H1 (cell line): ENCODE data around the gene UROC1. TPM values are rescaled to one million over a fixed set of nuclear protein-coding genes. Genes with fewer than 3 reads are reported as not detected.

Source experiments
- CTCF ChIA-PET: fragments of 300-600 bp; sonication (Branson Sonifier 250); formaldehyde crosslinking; loops from one replicate; lab custom pipeline; 2021; ENCODE audit not compliant: partially characterized antibody; lab: Charles Lee
- POLR2A ChIA-PET: fragments of 300-600 bp; sonication (Branson Sonifier 250); formaldehyde crosslinking; loops from one replicate; lab custom pipeline; 2021; ENCODE audit warnings: inconsistent platforms; ENCODE audit not compliant: partially characterized antibody; lab: Charles Lee
- DNase-seq, 2 experiments: peaks; one replicate each; pipeline versions ENCODE4 v3.0.0 to v3.0.0-alpha.2; 2010 to 2022; ENCODE audit warnings: low spot score in 2 of 2, low read depth in 1 of 2, mixed read lengths in 1 of 2
- FAIRE-seq: peaks from 2 replicates; lab custom pipeline; 2011; peaks lifted over from hg19 to GRCh38; lab: Jason Lieb, UNC
- H2AFZ ChIP-seq: 2 replicates; pipeline ENCODE4 v1.8.1; 2012; ENCODE audit warnings: low read length, inconsistent platforms
- H2AK5ac ChIP-seq: 2 replicates; pipeline ENCODE4 v1.6.1; 2013; ENCODE audit warnings: low read depth, low read length
- H2BK120ac ChIP-seq: replicated peaks from 2 replicates; pipeline ENCODE3; 2013; ENCODE audit warnings: low read depth, low read length, inconsistent platforms
- H2BK12ac ChIP-seq: 2 replicates; pipeline ENCODE4 v1.6.1; 2013; ENCODE audit warnings: low read depth, low read length
- H2BK15ac ChIP-seq: 2 replicates; pipeline ENCODE4 v1.6.1; 2013; ENCODE audit warnings: low read length
- H2BK20ac ChIP-seq: 2 replicates; pipeline ENCODE4 v1.6.1; 2013; ENCODE audit warnings: low read length
- H2BK5ac ChIP-seq: 2 replicates; pipeline ENCODE4 v1.6.1; 2013; ENCODE audit warnings: low read depth, low read length
- H3K14ac ChIP-seq: 2 replicates; pipeline ENCODE4 v1.6.1; 2013; ENCODE audit warnings: inconsistent platforms; ENCODE audit not compliant: insufficient read length
- H3K18ac ChIP-seq: 2 replicates; pipeline ENCODE4 v1.6.1; 2013; ENCODE audit warnings: low read length; ENCODE audit errors: extremely low read depth
- H3K23ac ChIP-seq: 2 replicates; pipeline ENCODE4 v1.6.1; 2013; ENCODE audit warnings: inconsistent platforms; ENCODE audit not compliant: insufficient read length
- H3K23me2 ChIP-seq: 2 replicates; pipeline ENCODE4 v1.6.1; 2013; ENCODE audit warnings: low read depth, low read length
- H3K27ac ChIP-seq: 2 replicates; pipeline ENCODE4 v1.6.1; 2011; ENCODE audit warnings: low read depth, low read length, inconsistent platforms
- H3K27me3 ChIP-seq, 4 experiments: replicated peaks in 1 of 4; 1 replicate in 1 of 4; 2 replicates in 3 of 4; pipeline versions ENCODE4 v1.6.1 to v1.8.1; 2011 to 2013; ENCODE audit warnings: low read length in 3 of 4, mild to moderate bottlenecking in 3 of 4, inconsistent platforms in 2 of 4, mixed read lengths in 2 of 4, moderate library complexity in 1 of 4; ENCODE audit not compliant: control insufficient read depth in 3 of 4, insufficient read depth in 3 of 4; ENCODE audit errors: extremely low read depth in 1 of 4
- H3K36me3 ChIP-seq, 4 experiments: 2 replicates each; pipeline versions ENCODE4 v1.6.1 to v1.8.1; 2011 to 2013; ENCODE audit warnings: mild to moderate bottlenecking in 4 of 4, low read length in 3 of 4, moderate library complexity in 2 of 4, control low read depth in 1 of 4, inconsistent platforms in 1 of 4; ENCODE audit not compliant: insufficient read depth in 4 of 4, control insufficient read depth in 2 of 4
- H3K4ac ChIP-seq: replicated peaks from 2 replicates; pipeline ENCODE3; 2013; ENCODE audit warnings: low read length, low read depth, mixed read lengths, inconsistent platforms; ENCODE audit not compliant: insufficient read length
- H3K4me1 ChIP-seq, 4 experiments: replicated peaks in 1 of 4; 1 replicate in 1 of 4; 2 replicates in 3 of 4; pipeline versions ENCODE4 v1.6.1 to v1.8.1; 2011 to 2013; ENCODE audit warnings: low read length in 3 of 4, inconsistent platforms in 2 of 4, mixed read lengths in 1 of 4; ENCODE audit not compliant: insufficient read depth in 4 of 4, control insufficient read depth in 3 of 4
- H3K4me2 ChIP-seq, 2 experiments: 2 replicates each; pipeline versions ENCODE4 v1.6.1 to v1.8.1; 2011 to 2013; ENCODE audit warnings: low read depth in 2 of 2, low read length in 2 of 2, control low read depth in 1 of 2, inconsistent platforms in 1 of 2, mild to moderate bottlenecking in 1 of 2; ENCODE audit not compliant: insufficient read depth in 1 of 2
- H3K4me3 ChIP-seq, 4 experiments: fragments of 200-600, 300-600 bp in 1 of 4; sonication (generic), shearing (Covaris generic), sonication (Bioruptor Twin) in 1 of 4; 2 replicates each; pipeline versions ENCODE4 v1.5.1 to v1.8.1; 2011 to 2016; ENCODE audit warnings: low read length in 4 of 4, low read depth in 3 of 4, control low read depth in 2 of 4, inconsistent platforms in 2 of 4, mild to moderate bottlenecking in 2 of 4, mixed read lengths in 1 of 4, moderate library complexity in 1 of 4; ENCODE audit not compliant: insufficient read depth in 2 of 4; ENCODE audit errors: extremely low read depth in 1 of 4
- H3K56ac ChIP-seq: replicated peaks from 2 replicates; pipeline ENCODE3; 2013; ENCODE audit warnings: low read depth, mild to moderate bottlenecking, mixed read lengths, low read length, inconsistent platforms; ENCODE audit not compliant: insufficient read length
- H3K79me1 ChIP-seq: 2 replicates; pipeline ENCODE4 v1.6.1; 2013; ENCODE audit warnings: low read depth, low read length, control low read depth
- H3K79me2 ChIP-seq, 2 experiments: 2 replicates each; pipeline versions ENCODE4 v1.6.1 to v1.8.1; 2012 to 2013; ENCODE audit warnings: low read length in 2 of 2, mild to moderate bottlenecking in 2 of 2, inconsistent platforms in 1 of 2; ENCODE audit not compliant: insufficient read depth in 2 of 2, control insufficient read depth in 1 of 2
- H3K9ac ChIP-seq, 4 experiments: replicated peaks in 1 of 4; 1 replicate in 1 of 4; 2 replicates in 3 of 4; pipeline versions ENCODE4 v1.6.1 to v1.8.1; 2011 to 2013; ENCODE audit warnings: low read depth in 3 of 4, low read length in 3 of 4, control low read depth in 2 of 4, mild to moderate bottlenecking in 2 of 4, moderate library complexity in 2 of 4, inconsistent platforms in 1 of 4; ENCODE audit errors: extremely low read depth in 1 of 4
- H3K9me3 ChIP-seq, 2 experiments: 2 replicates each; pipeline versions ENCODE4 v1.6.1 to v1.8.1; 2012 to 2013; ENCODE audit warnings: mild to moderate bottlenecking in 2 of 2, moderate library complexity in 2 of 2, control low read depth in 1 of 2, inconsistent platforms in 1 of 2, low read depth in 1 of 2, low read length in 1 of 2, mixed read lengths in 1 of 2; ENCODE audit not compliant: insufficient read depth in 2 of 2
- H4K20me1 ChIP-seq, 2 experiments: replicated peaks in 1 of 2; 2 replicates each; pipeline versions ENCODE3 to v1.8.1; 2011 to 2013; ENCODE audit warnings: inconsistent platforms in 2 of 2, low read length in 2 of 2, mild to moderate bottlenecking in 1 of 2; ENCODE audit not compliant: insufficient read depth in 2 of 2, control insufficient read depth in 1 of 2
- H4K5ac ChIP-seq: 2 replicates; pipeline ENCODE4 v1.6.1; 2013; ENCODE audit warnings: low read length, low read depth, mixed read lengths, inconsistent platforms; ENCODE audit not compliant: insufficient read length
- H4K8ac ChIP-seq: 2 replicates; pipeline ENCODE4 v1.8.0; 2013; ENCODE audit warnings: mild to moderate bottlenecking, moderate library complexity, low read length, inconsistent platforms; ENCODE audit not compliant: insufficient read depth; ENCODE audit errors: extremely low read depth
- H4K91ac ChIP-seq: replicated peaks from 2 replicates; pipeline ENCODE3; 2013; ENCODE audit warnings: low read length, mixed read lengths, inconsistent platforms; ENCODE audit not compliant: insufficient read length
- CHD2 ChIP-seq: IDR thresholded peaks from 2 replicates; pipeline ENCODE4 v1.6.1; 2012; ENCODE audit warnings: low read length, improper control_type of control experiment
- RNF2 ChIP-seq: fragments of 200-900, 300-1000 bp; sonication (generic); IDR thresholded peaks from 2 replicates; pipeline ENCODE4 v1.7.1; 2016; ENCODE audit warnings: borderline replicate concordance, low read depth, mild to moderate bottlenecking, antibody characterized with exemption, low read length; ENCODE audit not compliant: poor library complexity, severe bottlenecking; ENCODE audit errors: missing control alignments
- SIN3A ChIP-seq, 2 experiments: IDR thresholded peaks in 1 of 2; conservative IDR thresholded peaks in 1 of 2; 2 replicates each; pipeline ENCODE4 v1.6.1; 2011 to 2012; ENCODE audit warnings: low read length in 2 of 2, improper control_type of control experiment in 1 of 2, low read depth in 1 of 2, mild to moderate bottlenecking in 1 of 2
- YY1 ChIP-seq: IDR thresholded peaks from 2 replicates; pipeline ENCODE4 v1.6.1; 2011; ENCODE audit warnings: low read depth, mild to moderate bottlenecking, low read length
- ZNF274 ChIP-seq: IDR thresholded peaks from 2 replicates; pipeline ENCODE4 v1.7.0; 2012; ENCODE audit warnings: low read length, borderline replicate concordance; ENCODE audit errors: extremely low read depth
- WGBS, 2 experiments: shearing (Covaris generic) in 1 of 2; methylation state at CpG; one replicate each; pipeline versions ENCODE4 v1.1.6 to v1.1.7; 2013 to 2015; ENCODE audit warnings: low lambda C conversion rate in 2 of 2, mixed read lengths in 2 of 2, inconsistent platforms in 1 of 2, low coverage in 1 of 2, missing lambda C conversion rate in 1 of 2; ENCODE audit not compliant: insufficient replicate concordance in 2 of 2, insufficient coverage in 1 of 2, insufficient read length in 1 of 2; ENCODE audit errors: extremely low coverage in 1 of 2, missing lambda C conversion rate in 1 of 2; 5-methylcytosine and 5-hydroxymethylcytosine counted together
- polyA plus RNA-seq, 7 experiments: library from polyadenylated mRNA; depleted of rRNA in 3 of 7; stranded (reverse) in 5 of 7; unstranded in 2 of 7; fragments of >200 nt in 5 of 7; fragments of 200-250 nt in 2 of 7; gene quantifications; 1 replicate in 5 of 7; 2 replicates in 1 of 7; 4 replicates in 1 of 7; pipeline versions ENCODE4 v1.2.1 to v1.2.3, GENCODE V29; 2011 to 2013; ENCODE audit warnings: missing spikeins in 2 of 7, mixed read lengths in 2 of 7
- total RNA-seq: library from RNA; stranded (reverse); fragmentation: NEBNext Ultra II Directional; extraction: Animal tissue kit (Norgen Biotek cat#: 25700); gene quantifications from 2 replicates; pipeline ENCODE4 v1.2.1, GENCODE V29; 2021
- TF ChIP-seq, protein P1 (sequence below): IDR thresholded peaks from 2 replicates; pipeline ENCODE4 v1.6.1; 2012; ENCODE audit warnings: low read length, inconsistent platforms

Gene UROC1
- total and polyA plus RNA-seq, 2 of the 8 experiments (the other 6 are each of a cell fraction or from before 2014, with no cell fraction given), result 0.03 TPM; not detected in 1

GRCh38 chr3:126464494-126464893, 53.1 kb downstream of the UROC1 start:
- peaks cover 22 to 86% (median 62%) of the 10 kb centered on the region in 4 experiments; a peak in 7 of 8 replicates for H3K36me3 ChIP-seq
- POLR2A ChIA-PET, result interaction anchor here (0.8 to 1.2 kb wide), 2 partner anchors 8 to 31 kb away, joined by 3 to 4 read pairs; no protein-coding TSS in a partner anchor
- 91% methylated on average over 4 of the region's 4 CpGs; no CpG with 5 or more reads in 1 of the 2 experiments for WGBS, 2 experiments

More at GRCh38 chr3:126464494-126464893, 53.1 kb downstream of the UROC1 start:
- no peak overlapping the region for H4K8ac ChIP-seq
- H4K5ac ChIP-seq, result no peak overlapping the region
- H4K20me1 ChIP-seq, result peaks cover 10 to 14% of the 10 kb centered on the region in 2 experiments
- H4K91ac ChIP-seq, result no peak overlapping the region
- no peak overlapping the region for H2BK5ac ChIP-seq
- H3K4me3 ChIP-seq, result no peak overlapping the region
- 0 out of 4 replicates have a peak, but pooled peaks cover 0 to 6% of the 10 kb centered on the region in 2 experiments for H3K79me2 ChIP-seq
- no peaks in the 10 kb centered on the region for H3K23me2 ChIP-seq
- no peak overlapping the region for H3K4me2 ChIP-seq
- no peaks in the 10 kb centered on the region for H3K9me3 ChIP-seq
- no peak overlapping the region for H3K56ac ChIP-seq
- no peak overlapping the region for H2AFZ ChIP-seq
- H2AK5ac ChIP-seq, result no peak overlapping the region
- H3K27me3 ChIP-seq, result no peaks in the 10 kb centered on the region
- H3K79me1 ChIP-seq, result peaks cover 4% of the 10 kb centered on the region; the same call in 1 of the 2 replicates
- DNase-seq (no peak), FAIRE-seq (no peak)
- no peak overlapping the region for H2BK20ac ChIP-seq
- no peak overlapping the region for H3K14ac ChIP-seq
- H2BK12ac ChIP-seq, result no peak overlapping the region
- H2BK120ac ChIP-seq, result no peak overlapping the region
- no peak overlapping the region for H3K18ac ChIP-seq
- no peak overlapping the region for H3K9ac ChIP-seq
- no peak overlapping the region for H3K4ac ChIP-seq
- no peak overlapping the region for H3K27ac ChIP-seq
- TF ChIP-seq RNF2 (no peak), ZNF274 (no peak), CHD2 (no peak), SIN3A (conservative IDR thresholded peaks at IDR 0.05 in 1 of 2, IDR thresholded peaks at IDR 0.05 in 1 of 2; ENCODE audit: low read depth in 1 of 2, low read length in 2 of 2) (no peak), YY1 (no peak)
- TF ChIP-seq, protein P1, sequence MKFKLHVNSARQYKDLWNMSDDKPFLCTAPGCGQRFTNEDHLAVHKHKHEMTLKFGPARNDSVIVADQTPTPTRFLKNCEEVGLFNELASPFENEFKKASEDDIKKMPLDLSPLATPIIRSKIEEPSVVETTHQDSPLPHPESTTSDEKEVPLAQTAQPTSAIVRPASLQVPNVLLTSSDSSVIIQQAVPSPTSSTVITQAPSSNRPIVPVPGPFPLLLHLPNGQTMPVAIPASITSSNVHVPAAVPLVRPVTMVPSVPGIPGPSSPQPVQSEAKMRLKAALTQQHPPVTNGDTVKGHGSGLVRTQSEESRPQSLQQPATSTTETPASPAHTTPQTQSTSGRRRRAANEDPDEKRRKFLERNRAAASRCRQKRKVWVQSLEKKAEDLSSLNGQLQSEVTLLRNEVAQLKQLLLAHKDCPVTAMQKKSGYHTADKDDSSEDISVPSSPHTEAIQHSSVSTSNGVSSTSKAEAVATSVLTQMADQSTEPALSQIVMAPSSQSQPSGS, result no peak
- CTCF ChIA-PET, result interaction anchor here (0.6 kb wide), 1 partner anchor 12 kb away, joined by 7 read pairs; no protein-coding TSS in a partner anchor
- no peak overlapping the region for H2BK15ac ChIP-seq
- no peaks in the 10 kb centered on the region for H3K4me1 ChIP-seq
- H3K23ac ChIP-seq, result no peak overlapping the region
